ENCODE data around the gene PBX1. TPM values are rescaled to one million over a fixed set of nuclear protein-coding genes. Genes with fewer than 3 reads are reported as not detected.
A peak's percentile ranks its signal among the peaks of the same experiment; 100 is the strongest.

PBX1 gene
- total RNA-seq, 1 experiment from 2014 or later: 102 TPM

DNA sequence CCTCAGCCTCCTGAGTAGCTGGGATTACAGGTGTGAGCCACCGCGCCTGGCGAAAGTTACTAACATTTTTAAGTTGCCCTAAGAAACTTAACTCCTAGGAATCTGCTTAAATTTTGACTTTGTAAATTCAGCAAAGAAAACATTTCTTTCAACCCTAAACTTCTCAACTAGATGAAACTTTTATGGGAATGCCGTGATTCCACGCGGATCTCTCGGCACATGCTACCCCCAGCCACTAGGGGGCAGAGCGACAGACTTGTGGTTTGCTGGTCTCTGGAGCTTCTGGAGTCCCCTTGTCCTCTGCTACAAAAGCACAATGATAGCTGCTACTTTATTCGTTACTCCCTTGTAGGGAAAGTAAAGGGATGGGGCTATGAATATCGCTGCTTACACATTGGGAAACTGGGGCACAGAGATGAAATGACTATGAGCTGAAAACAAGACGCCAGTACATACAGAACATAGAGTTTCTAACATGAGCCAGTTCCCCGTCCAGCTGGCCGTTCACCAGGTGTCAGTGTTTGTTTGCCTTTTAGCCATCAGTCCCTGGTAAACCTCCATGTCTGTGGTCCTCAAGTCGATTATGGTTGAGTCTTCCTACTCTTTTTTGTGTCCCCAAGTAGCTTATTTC is 114.7 kb downstream of the PBX1 start:
- Mint-ChIP-seq H3K9me3 (peaks cover 10% of the 10 kb centered on the region), H3K4me3 (no peak overlapping the region), H3K36me3 (peaks cover 16% of the 10 kb centered on the region), H3K27me3 (ENCODE audit: low read depth) (no peaks in the 10 kb centered on the region), H3K4me1 (peaks cover 43% of the 10 kb centered on the region), H3K27ac (no peak overlapping the region)
- TF ChIP-seq ZNF219 (CRISPR knock-in tag; IDR thresholded peaks at IDR 0.05; ENCODE audit: borderline replicate concordance) (no peak), CTCF (IDR thresholded peaks at IDR 0.05) (peak; percentile 92)
- ATAC-seq (peak; percentile 60), DNase-seq (ENCODE audit: low spot score) (peak; percentile 72)
- CTCF ChIA-PET: interaction anchor here (0.6 to 3.8 kb wide), 51 partner anchors 8 to 1238 kb away, joined by 3 to 43 read pairs (median 4); partner anchors contain the start of gene PBX1
- POLR2A ChIA-PET: interaction anchor here (0.6 kb wide), 1 partner anchor 15 kb away, joined by 3 read pairs; no protein-coding TSS in a partner anchor

- ATAC-seq: no peak
- Mint-ChIP-seq H3K4me3 (no peak overlapping the region), H3K9me3 (no peaks in the 10 kb centered on the region), H3K27me3 (ENCODE audit: low read depth) (no peaks in the 10 kb centered on the region), H3K36me3 (peaks cover 10% of the 10 kb centered on the region), H3K4me1 (peaks cover 34% of the 10 kb centered on the region), H3K27ac (no peak overlapping the region)
- TF ChIP-seq IRF1 (CRISPR knock-in tag; IDR thresholded peaks at IDR 0.05): no peak
- no peak for TF ChIP-seq CREB1 (CRISPR knock-in tag; IDR thresholded peaks at IDR 0.05)
- TF ChIP-seq, protein P1, sequence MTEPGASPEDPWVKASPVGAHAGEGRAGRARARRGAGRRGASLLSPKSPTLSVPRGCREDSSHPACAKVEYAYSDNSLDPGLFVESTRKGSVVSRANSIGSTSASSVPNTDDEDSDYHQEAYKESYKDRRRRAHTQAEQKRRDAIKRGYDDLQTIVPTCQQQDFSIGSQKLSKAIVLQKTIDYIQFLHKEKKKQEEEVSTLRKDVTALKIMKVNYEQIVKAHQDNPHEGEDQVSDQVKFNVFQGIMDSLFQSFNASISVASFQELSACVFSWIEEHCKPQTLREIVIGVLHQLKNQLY (CRISPR knock-in tag; IDR thresholded peaks at IDR 0.05): no peak
- TF ChIP-seq ZNF263 (CRISPR knock-in tag; IDR thresholded peaks at IDR 0.05; ENCODE audit: low read depth): no peak
- TF ChIP-seq MXD4 (CRISPR knock-in tag; IDR thresholded peaks at IDR 0.05; ENCODE audit: borderline replicate concordance): no peak
- TF ChIP-seq TEAD4 (CRISPR knock-in tag; IDR thresholded peaks at IDR 0.05): no peak
- TF ChIP-seq JAZF1 (CRISPR knock-in tag; IDR thresholded peaks at IDR 0.05): no peak
- no peak for TF ChIP-seq FOXJ3 (CRISPR knock-in tag; IDR thresholded peaks at IDR 0.05; ENCODE audit: borderline replicate concordance)
- TF ChIP-seq, protein P2, sequence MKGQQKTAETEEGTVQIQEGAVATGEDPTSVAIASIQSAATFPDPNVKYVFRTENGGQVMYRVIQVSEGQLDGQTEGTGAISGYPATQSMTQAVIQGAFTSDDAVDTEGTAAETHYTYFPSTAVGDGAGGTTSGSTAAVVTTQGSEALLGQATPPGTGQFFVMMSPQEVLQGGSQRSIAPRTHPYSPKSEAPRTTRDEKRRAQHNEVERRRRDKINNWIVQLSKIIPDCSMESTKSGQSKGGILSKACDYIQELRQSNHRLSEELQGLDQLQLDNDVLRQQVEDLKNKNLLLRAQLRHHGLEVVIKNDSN (CRISPR knock-in tag; IDR thresholded peaks at IDR 0.05): no peak
- TF ChIP-seq, protein P3, sequence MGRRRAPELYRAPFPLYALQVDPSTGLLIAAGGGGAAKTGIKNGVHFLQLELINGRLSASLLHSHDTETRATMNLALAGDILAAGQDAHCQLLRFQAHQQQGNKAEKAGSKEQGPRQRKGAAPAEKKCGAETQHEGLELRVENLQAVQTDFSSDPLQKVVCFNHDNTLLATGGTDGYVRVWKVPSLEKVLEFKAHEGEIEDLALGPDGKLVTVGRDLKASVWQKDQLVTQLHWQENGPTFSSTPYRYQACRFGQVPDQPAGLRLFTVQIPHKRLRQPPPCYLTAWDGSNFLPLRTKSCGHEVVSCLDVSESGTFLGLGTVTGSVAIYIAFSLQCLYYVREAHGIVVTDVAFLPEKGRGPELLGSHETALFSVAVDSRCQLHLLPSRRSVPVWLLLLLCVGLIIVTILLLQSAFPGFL (CRISPR knock-in tag; IDR thresholded peaks at IDR 0.05; ENCODE audit: borderline replicate concordance): no peak
- TF ChIP-seq, protein P4, sequence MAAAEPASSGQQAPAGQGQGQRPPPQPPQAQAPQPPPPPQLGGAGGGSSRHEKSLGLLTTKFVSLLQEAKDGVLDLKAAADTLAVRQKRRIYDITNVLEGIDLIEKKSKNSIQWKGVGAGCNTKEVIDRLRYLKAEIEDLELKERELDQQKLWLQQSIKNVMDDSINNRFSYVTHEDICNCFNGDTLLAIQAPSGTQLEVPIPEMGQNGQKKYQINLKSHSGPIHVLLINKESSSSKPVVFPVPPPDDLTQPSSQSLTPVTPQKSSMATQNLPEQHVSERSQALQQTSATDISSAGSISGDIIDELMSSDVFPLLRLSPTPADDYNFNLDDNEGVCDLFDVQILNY (CRISPR knock-in tag; IDR thresholded peaks at IDR 0.05): no peak
- TF ChIP-seq, protein P5, sequence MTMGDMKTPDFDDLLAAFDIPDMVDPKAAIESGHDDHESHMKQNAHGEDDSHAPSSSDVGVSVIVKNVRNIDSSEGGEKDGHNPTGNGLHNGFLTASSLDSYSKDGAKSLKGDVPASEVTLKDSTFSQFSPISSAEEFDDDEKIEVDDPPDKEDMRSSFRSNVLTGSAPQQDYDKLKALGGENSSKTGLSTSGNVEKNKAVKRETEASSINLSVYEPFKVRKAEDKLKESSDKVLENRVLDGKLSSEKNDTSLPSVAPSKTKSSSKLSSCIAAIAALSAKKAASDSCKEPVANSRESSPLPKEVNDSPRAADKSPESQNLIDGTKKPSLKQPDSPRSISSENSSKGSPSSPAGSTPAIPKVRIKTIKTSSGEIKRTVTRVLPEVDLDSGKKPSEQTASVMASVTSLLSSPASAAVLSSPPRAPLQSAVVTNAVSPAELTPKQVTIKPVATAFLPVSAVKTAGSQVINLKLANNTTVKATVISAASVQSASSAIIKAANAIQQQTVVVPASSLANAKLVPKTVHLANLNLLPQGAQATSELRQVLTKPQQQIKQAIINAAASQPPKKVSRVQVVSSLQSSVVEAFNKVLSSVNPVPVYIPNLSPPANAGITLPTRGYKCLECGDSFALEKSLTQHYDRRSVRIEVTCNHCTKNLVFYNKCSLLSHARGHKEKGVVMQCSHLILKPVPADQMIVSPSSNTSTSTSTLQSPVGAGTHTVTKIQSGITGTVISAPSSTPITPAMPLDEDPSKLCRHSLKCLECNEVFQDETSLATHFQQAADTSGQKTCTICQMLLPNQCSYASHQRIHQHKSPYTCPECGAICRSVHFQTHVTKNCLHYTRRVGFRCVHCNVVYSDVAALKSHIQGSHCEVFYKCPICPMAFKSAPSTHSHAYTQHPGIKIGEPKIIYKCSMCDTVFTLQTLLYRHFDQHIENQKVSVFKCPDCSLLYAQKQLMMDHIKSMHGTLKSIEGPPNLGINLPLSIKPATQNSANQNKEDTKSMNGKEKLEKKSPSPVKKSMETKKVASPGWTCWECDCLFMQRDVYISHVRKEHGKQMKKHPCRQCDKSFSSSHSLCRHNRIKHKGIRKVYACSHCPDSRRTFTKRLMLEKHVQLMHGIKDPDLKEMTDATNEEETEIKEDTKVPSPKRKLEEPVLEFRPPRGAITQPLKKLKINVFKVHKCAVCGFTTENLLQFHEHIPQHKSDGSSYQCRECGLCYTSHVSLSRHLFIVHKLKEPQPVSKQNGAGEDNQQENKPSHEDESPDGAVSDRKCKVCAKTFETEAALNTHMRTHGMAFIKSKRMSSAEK (CRISPR knock-in tag; IDR thresholded peaks at IDR 0.05; ENCODE audit: borderline replicate concordance): no peak
- TF ChIP-seq GRHL2 (CRISPR knock-in tag; IDR thresholded peaks at IDR 0.05; ENCODE audit: insufficient replicate concordance, severe bottlenecking): no peak
- no peak for TF ChIP-seq ATF2 (CRISPR knock-in tag; IDR thresholded peaks at IDR 0.05; ENCODE audit: borderline replicate concordance, low read depth)
- ChIA-PET POLR2A (no interaction called here), CTCF (interaction anchor here (0.6 to 2.2 kb wide), 3 partner anchors 73 to 110 kb away, joined by 3 to 7 read pairs (median 4); no protein-coding TSS in a partner anchor)
- DNase-seq (ENCODE audit: low spot score): no peak
These were observed 116.4 kb downstream of the PBX1 start for GRCh38 chr1:164675342-164675904.
